ENCODE data around the gene PRKCB. TPM values are rescaled to one million over a fixed set of nuclear protein-coding genes. Genes with fewer than 3 reads are reported as not detected.

Gene PRKCB
- total and polyA plus RNA-seq, 3 donors from 2014 or later = 25.5 to 49.7 (median 26.6) TPM

- Histone ChIP-seq H3K27me3 (no peaks in the 10 kb centered on the region), H3K9me3 (no peaks in the 10 kb centered on the region), H3K4me1 (no peaks in the 10 kb centered on the region), H3K36me3 (ENCODE audit: low read depth, missing control alignments) (no peaks in the 10 kb centered on the region), H3K4me3 (no peak overlapping the region), H3K27ac (no peak overlapping the region)
- no peak for TF ChIP-seq CTCF (IDR thresholded peaks at IDR 0.05)
- no peak for TF ChIP-seq POLR2A (IDR thresholded peaks at IDR 0.05)
- intact Hi-C loops (cut with DNase I; ENCODE audit: low total_unique reads) = no loop called here
- 54 to 60% methylated on average over 4 of the region's 4 CpGs for WGBS, 2 donors
- no peak for DNase-seq
Measured at GRCh38 chr16:24178496-24178895, 342.7 kb downstream of the PRKCB start.

- Histone ChIP-seq H3K4me1 (no peaks in the 10 kb centered on the region), H3K4me3 (no peak overlapping the region), H3K36me3 (ENCODE audit: low read depth, missing control alignments) (no peaks in the 10 kb centered on the region), H3K27me3 (no peaks in the 10 kb centered on the region), H3K27ac (no peak overlapping the region), H3K9me3 (no peaks in the 10 kb centered on the region)
- no peak for DNase-seq
- TF ChIP-seq POLR2A (IDR thresholded peaks at IDR 0.05) (no peak), CTCF (IDR thresholded peaks at IDR 0.05) (no peak)
- 87 to 88% methylated on average over 8 of the region's 8 CpGs for WGBS, 2 donors
- intact Hi-C loops (cut with DNase I; ENCODE audit: low total_unique reads) = no loop called here
Measured at GRCh38 chr16:24180451-24180850, 344.7 kb downstream of the PRKCB start.

GRCh38 chr16:24188021-24188542 is 352.3 kb downstream of the PRKCB start:
- intact Hi-C loops (cut with DNase I; ENCODE audit: low total_unique reads) = no loop called here
- 78 to 80% methylated on average over 9 of the region's 9 CpGs for WGBS, 2 donors
- Histone ChIP-seq H3K4me1 (no peaks in the 10 kb centered on the region), H3K4me3 (no peak overlapping the region), H3K27me3 (no peaks in the 10 kb centered on the region), H3K36me3 (ENCODE audit: low read depth, missing control alignments) (no peaks in the 10 kb centered on the region), H3K27ac (no peak overlapping the region), H3K9me3 (no peaks in the 10 kb centered on the region)
- TF ChIP-seq POLR2A (IDR thresholded peaks at IDR 0.05) (no peak), CTCF (IDR thresholded peaks at IDR 0.05) (no peak)
- no peak for DNase-seq

- H3K9me3 ChIP-seq = no peaks in the 10 kb centered on the region
- no peaks in the 10 kb centered on the region for H3K36me3 ChIP-seq (ENCODE audit: low read depth, missing control alignments)
- no peaks in the 10 kb centered on the region for H3K27me3 ChIP-seq
Measured at GRCh38 chr16:24188751-24189318, 353.1 kb downstream of the PRKCB start.

More at GRCh38 chr16:24188751-24189318, 353.1 kb downstream of the PRKCB start:
- TF ChIP-seq POLR2A (IDR thresholded peaks at IDR 0.05) (no peak), CTCF (IDR thresholded peaks at IDR 0.05) (no peak)
- Histone ChIP-seq H3K4me1 (no peaks in the 10 kb centered on the region), H3K27ac (no peak overlapping the region), H3K4me3 (no peak overlapping the region)
- WGBS, 2 donors = 69% methylated on average over 6 of the region's 6 CpGs
- intact Hi-C loops (cut with DNase I; ENCODE audit: low total_unique reads) = no loop called here
- DNase-seq = no peak

All from testis (tissue), 3 donors.